Measurements from ENCODE around the gene MINDY3. TPM values are rescaled to one million over a fixed set of nuclear protein-coding genes. Genes with fewer than 3 reads are reported as not detected.

MINDY3 gene
- polyA plus RNA-seq, 3 donors = 42.9 to 45.1 (median 44.9) TPM

GRCh38 chr10:15808204-15808797 lies 52.0 kb downstream of the MINDY3 start:
- no peak for DNase-seq (ENCODE audit: low read depth in 3 of 3, low spot score in 2 of 3)

GRCh38 chr10:15805395-15806058 lies 54.8 kb downstream of the MINDY3 start:
- no peak for DNase-seq (ENCODE audit: low read depth in 3 of 3, low spot score in 2 of 3)

GRCh38 chr10:15804109-15804508 lies 56.2 kb downstream of the MINDY3 start:
- DNase-seq (ENCODE audit: low read depth in 3 of 3, low spot score in 2 of 3) = no peak

GRCh38 chr10:15802375-15802949 lies 57.8 kb downstream of the MINDY3 start:
- DNase-seq (ENCODE audit: low read depth in 3 of 3, low spot score in 2 of 3) = no peak

- DNase-seq (ENCODE audit: low read depth in 3 of 3, low spot score in 2 of 3) = no peak
Measured at GRCh38 chr10:15801641-15802040, 58.7 kb downstream of the MINDY3 start.

GRCh38 chr10:15801147-15801546 lies 59.2 kb downstream of the MINDY3 start:
- DNase-seq (ENCODE audit: low read depth in 3 of 3, low spot score in 2 of 3) = no peak

GRCh38 chr10:15797346-15797745 lies 63.0 kb downstream of the MINDY3 start:
- no peak for DNase-seq (ENCODE audit: low read depth in 3 of 3, low spot score in 2 of 3)

- DNase-seq (ENCODE audit: low read depth in 3 of 3, low spot score in 2 of 3) = no peak
Measured at GRCh38 chr10:15796762-15797161, 63.5 kb downstream of the MINDY3 start.

- DNase-seq (ENCODE audit: low read depth in 3 of 3, low spot score in 2 of 3) = no peak
Measured at GRCh38 chr10:15796098-15796759, 64.1 kb downstream of the MINDY3 start.

GRCh38 chr10:15795036-15795792 lies 65.1 kb downstream of the MINDY3 start:
- DNase-seq (ENCODE audit: low read depth in 3 of 3, low spot score in 2 of 3) = no peak

GRCh38 chr10:15794569-15794968 lies 65.7 kb downstream of the MINDY3 start:
- no peak for DNase-seq (ENCODE audit: low read depth in 3 of 3, low spot score in 2 of 3)

- no peak for DNase-seq (ENCODE audit: low read depth in 3 of 3, low spot score in 2 of 3)
Measured at GRCh38 chr10:15793664-15794063, 66.6 kb downstream of the MINDY3 start.

GRCh38 chr10:15792777-15793176 lies 67.5 kb downstream of the MINDY3 start:
- no peak for DNase-seq (ENCODE audit: low read depth in 3 of 3, low spot score in 2 of 3)

- DNase-seq (ENCODE audit: low read depth in 3 of 3, low spot score in 2 of 3) = no peak
Measured at GRCh38 chr10:15791816-15792524, 68.3 kb downstream of the MINDY3 start.

- no peak for DNase-seq (ENCODE audit: low read depth in 3 of 3, low spot score in 2 of 3)
Measured at GRCh38 chr10:15789793-15790525, 70.3 kb downstream of the MINDY3 start.

GRCh38 chr10:15787426-15787825 lies 72.9 kb downstream of the MINDY3 start:
- no peak for DNase-seq (ENCODE audit: low read depth in 3 of 3, low spot score in 2 of 3)

- no peak for DNase-seq (ENCODE audit: low read depth in 3 of 3, low spot score in 2 of 3)
Measured at GRCh38 chr10:15784662-15785300, 75.5 kb downstream of the MINDY3 start.

GRCh38 chr10:15783941-15784636 lies 76.2 kb downstream of the MINDY3 start:
- DNase-seq (ENCODE audit: low read depth in 3 of 3, low spot score in 2 of 3) = no peak

GRCh38 chr10:15782851-15783250 lies 77.5 kb downstream of the MINDY3 start:
- DNase-seq (ENCODE audit: low read depth in 3 of 3, low spot score in 2 of 3) = no peak
